ENCODE results near the gene SLC25A1.
"Not testable (repeated sequence)": the region's sequence is repeated elsewhere in the genome, so short reads cannot be mapped to it uniquely, and the experiment has no call there.

Gene SLC25A1

DNA sequence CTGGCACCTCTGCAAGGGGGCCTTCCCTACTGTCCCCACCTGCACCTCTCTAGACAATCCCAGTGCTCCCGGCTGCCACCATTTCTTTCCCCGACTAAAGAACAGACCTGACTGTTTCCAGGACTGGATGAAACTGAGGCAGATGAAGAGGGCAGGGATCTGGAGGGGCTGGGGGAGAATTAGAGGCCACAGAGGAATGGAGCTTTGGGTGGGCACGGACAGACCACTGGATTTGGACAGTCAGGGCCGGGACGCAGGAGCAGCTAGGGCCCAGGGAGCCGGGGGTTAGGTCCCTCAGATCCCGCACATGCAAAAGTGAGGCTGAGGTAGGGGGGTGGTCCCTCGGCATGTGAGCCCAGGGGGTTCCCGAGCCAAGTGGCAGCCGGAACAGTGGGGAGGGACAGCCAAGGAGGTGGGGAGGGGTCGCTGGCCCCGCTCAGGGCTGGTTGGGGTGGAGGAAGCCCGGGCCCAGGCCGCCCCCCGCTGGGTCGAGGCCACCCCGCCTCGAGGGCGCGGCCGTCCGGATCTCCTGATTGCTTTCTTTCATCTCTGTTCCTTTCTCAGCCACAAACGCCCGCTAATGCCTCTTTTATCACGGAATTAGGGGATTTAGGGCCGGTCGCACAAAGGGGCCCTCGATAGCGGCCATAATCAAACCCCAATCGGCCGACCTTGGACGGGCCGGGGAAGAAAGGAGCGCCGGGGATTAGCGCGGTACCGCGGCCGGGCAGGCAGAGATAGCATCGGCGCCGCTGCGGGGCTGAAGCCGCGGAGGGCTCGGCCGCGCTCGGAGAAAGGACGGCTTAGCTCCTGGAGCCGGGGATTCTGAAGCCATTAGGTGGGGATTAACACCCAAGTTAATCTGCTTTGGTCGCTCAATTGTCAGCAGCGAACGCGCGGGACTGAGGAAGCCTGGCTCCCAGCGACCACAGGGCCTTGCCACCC lies 9.3 kb downstream of the SLC25A1 start:
- DNase-seq (ENCODE audit: extremely low spot score, insufficient read length, low read depth) (no peak), FAIRE-seq (no peak)

DNA sequence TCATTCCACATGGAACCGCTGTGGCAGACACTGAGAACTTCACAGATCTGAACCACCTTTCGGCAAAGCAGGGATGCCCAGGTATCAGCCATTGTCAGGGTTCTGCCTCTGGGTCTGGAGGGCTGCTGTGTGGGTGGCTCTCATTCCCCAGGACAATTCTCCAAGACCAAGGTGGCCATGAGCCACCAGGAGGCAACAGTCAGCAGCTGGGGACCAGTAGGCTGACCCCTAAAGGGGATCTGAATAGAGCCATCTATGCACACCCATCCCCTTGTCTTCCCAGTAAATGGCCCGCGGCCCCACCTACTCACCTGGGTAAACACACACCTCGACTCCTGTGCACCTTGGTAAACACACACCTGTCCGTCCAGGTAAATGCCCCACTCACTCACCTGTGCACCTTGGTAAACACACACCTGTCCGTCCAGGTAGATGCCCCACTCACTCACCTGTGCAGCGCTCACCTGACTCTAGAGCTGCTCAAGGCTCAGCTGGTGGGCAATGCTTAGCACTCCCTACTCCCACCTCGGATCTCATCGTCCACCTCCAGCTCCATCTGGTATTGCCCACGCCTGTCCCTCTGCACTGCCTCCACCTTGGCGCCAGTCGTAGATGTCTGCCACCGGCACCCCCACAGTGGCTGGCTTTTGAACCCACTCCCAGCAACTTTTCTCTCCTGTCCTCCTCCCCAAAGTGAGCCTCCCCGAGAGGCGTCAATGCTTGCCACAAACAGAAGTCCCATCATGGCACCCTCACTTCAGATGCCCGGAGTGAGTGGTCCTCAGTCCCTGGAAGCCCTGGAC lies 10.2 kb downstream of the SLC25A1 start:
- no peak for DNase-seq (ENCODE audit: extremely low spot score, insufficient read length, low read depth)
- FAIRE-seq: no peak

DNA sequence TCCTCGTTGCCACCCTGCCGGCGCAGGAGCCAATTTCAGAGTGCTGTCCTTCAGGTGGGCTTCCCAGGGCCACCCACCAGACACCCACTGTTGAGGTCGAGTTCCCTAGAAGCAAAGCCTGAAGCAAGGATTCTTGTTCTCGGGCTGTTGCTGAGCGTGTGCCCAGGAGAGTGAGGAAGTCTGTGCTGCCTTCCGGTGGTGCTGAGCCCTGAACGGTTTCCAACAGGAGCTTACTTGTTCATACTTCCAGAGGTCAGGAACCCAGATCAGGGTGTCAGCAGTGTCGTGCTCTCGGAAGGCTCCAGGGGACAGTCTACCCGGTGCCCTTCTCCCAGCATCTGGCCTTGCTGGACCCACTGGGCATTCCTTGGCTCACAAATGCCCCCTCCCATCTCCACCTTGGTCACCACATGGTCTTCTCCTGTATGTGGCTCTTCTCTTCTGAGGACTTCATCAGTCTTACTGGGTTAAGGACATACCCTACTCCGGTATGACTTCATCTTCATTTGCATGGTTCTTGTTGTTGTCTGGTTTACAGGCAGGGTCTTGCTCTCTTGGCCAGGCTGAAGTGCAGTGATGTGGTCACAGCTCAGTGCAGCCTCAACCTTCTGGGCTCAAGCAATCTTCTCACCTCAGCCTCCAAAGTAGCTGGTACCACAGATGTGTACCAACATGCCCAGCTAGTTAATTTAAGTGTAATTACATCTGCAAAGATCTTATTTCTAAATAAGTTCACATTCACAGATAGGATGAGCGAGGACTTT lies 11.2 kb downstream of the SLC25A1 start:
- FAIRE-seq (no peak), DNase-seq (ENCODE audit: extremely low spot score, insufficient read length, low read depth) (no peak)

DNA sequence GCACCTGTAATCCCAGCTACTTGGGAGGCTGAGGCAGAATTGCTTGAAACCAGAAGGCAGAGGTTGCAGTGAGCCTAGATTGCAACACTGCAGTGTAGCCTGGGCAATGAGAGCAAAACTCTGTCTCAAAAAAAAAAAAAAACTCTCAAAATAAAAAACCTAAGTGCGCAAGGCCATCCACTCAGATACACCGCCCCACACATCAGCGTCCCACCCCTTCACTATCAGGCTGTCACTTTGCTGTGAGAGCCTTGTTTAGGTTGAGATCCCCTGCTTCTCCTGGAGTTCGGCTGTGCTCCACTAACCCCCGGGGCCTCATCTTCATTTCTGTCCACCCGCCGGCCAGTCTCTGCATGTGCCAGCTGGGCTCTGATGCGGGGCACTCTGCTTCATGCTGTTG lies 12.1 kb downstream of the SLC25A1 start:
- no peak for DNase-seq (ENCODE audit: extremely low spot score, insufficient read length, low read depth)
- no peak for FAIRE-seq

DNA sequence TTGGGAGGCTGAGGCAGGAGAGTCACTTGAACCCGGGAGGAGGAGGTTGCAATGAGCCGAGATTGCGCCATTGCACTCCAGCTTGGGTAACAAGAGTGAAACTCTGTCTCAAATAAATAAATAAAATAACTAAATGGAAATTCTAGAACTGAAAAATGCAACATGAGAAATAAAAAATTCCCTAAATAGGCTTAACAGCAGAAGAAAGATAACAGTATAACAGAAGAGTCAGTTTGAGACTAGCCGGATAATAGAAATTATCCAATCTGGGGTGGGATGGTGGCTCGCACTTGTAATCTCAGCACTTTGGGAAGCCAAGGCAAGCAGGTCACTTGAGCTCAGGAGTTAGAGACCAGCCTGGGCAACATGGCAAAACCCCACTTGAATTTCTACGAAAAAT lies 14.1 kb downstream of the SLC25A1 start:
- DNase-seq (ENCODE audit: extremely low spot score, insufficient read length, low read depth) (no peak), FAIRE-seq (no peak)

DNA sequence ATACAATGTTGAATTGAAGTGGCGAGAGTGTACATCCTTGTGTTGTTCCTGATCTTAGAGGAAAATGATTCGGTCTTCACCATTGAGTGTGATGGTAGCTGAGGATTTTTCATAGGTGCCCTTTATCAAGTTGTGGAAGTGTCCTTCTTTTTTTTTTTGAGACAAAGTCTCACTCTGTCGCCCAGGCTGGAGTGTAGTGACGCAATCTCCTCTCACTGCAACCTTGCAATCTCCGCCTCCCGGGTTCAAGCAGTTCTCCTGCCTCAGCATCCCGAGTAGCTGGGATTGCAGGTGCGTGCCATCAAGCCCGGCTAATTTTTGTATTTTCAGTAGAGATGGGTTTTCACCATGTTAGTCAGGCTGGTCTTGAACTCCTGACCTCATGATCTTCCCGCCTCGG lies 19.9 kb downstream of the SLC25A1 start:
- DNase-seq (ENCODE audit: extremely low spot score, insufficient read length, low read depth): not testable (repeated sequence)

DNA sequence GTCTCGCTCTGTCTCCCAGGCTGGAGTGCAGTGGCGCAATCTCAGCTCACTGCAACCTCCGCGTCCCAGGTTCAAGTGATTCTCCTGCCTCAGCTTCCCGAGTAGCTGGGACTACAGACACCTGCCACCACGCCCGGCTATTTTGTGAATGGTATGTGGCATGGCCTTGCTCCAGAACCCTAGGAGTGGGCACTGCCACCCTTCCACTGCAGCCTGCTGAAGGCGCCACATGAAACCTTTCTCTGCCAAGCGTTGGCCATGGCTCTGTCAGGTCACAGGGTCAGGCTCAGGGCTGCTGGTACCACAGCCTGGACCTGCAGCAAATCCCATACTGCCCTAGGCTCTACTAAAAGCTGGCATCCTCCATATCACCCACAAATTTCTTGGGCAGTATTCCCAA lies 22.4 kb downstream of the SLC25A1 start:
- FAIRE-seq; DNase-seq (ENCODE audit: extremely low spot score, insufficient read length, low read depth): not testable (repeated sequence)

More for the DNA sequence above, 19.9 kb downstream of the SLC25A1 start:
- not testable (repeated sequence) for FAIRE-seq

DNA sequence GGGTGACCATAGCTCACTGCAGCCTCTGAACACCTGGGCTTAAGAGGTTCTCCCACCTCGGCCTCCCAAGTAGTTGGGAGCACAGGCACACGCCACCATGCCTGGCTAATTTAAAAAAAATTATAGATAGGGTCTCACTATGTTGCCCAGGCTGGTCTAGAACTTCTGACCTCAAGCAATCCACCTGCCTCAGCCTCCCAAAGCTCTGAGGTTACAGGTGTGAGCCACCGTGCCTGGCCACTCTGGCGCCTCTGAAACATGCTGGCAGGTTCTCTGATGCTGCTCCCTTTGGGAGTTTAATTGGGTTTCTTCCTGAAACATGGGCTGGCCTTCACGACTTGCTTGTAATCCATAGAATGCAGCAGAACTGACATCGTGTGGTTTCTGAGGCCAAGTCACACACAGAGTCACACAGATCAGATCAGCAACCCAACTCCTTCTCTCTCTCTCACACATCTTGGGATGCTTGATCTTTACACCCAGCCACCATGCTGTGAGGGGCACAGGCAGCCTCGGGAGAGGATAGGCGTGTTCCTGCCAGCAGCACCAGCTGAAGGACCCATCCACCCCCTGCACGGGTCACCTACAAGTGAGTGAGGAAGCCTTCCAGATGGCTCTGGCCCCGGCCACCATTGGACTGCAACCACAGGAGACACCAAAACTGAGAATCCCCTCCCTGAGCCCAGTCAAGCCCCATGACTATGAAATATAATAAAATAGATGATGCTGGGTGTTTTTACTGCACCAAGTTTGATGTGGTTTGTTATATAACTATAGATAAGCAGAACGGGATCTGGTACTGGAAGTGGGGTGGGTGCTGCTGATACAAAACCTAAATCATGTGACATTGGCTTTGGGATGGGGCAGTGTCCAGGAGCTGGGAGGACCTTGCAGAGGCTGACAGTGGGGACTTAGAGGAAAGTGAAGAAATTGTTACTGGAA lies 25.3 kb downstream of the SLC25A1 start:
- FAIRE-seq: no peak

DNA sequence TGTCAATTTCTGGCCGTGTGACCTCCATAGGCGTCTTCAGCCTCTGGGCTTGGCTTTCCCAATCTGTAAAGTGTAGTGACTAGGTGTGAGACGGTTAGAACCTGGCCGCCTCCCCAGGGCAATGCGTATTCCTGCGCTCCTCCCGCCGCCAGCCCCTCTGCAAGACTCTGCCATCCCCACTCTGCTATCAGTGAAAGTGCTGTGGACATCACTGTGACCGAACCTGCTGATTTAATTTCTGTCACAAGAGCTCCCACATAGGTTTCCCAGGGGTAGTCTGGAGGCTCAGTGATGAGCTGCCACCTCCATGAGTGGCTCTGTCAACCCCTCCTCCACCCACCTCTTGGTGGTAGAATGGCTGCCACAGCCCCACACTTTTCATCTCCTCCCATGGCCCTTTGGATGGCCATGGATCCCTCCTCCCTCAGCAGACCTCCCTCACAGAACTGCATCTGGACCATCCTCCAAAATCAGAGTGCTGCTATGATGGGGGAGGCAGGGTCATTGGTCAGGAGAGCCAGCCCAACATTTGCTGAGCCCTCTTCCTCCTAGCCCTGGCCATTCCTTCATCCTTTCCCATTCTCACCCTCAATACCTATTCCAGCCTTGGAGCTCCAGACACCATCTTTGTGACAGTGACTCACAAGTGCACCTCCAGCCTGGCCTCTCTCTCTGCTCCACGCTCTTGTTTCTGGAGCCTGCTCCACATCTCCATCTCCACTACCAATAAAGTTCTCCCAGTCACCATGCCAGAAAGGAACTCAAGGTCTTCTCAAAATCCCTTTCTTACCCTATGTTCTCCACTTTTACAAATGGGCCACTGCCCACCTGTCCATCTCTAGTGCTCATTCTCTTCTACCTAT lies 27.0 kb downstream of the SLC25A1 start:
- FAIRE-seq (no peak), DNase-seq (ENCODE audit: extremely low spot score, insufficient read length, low read depth) (no peak)

More for the DNA sequence above, 25.3 kb downstream of the SLC25A1 start:
- DNase-seq (ENCODE audit: extremely low spot score, insufficient read length, low read depth): no peak

DNA sequence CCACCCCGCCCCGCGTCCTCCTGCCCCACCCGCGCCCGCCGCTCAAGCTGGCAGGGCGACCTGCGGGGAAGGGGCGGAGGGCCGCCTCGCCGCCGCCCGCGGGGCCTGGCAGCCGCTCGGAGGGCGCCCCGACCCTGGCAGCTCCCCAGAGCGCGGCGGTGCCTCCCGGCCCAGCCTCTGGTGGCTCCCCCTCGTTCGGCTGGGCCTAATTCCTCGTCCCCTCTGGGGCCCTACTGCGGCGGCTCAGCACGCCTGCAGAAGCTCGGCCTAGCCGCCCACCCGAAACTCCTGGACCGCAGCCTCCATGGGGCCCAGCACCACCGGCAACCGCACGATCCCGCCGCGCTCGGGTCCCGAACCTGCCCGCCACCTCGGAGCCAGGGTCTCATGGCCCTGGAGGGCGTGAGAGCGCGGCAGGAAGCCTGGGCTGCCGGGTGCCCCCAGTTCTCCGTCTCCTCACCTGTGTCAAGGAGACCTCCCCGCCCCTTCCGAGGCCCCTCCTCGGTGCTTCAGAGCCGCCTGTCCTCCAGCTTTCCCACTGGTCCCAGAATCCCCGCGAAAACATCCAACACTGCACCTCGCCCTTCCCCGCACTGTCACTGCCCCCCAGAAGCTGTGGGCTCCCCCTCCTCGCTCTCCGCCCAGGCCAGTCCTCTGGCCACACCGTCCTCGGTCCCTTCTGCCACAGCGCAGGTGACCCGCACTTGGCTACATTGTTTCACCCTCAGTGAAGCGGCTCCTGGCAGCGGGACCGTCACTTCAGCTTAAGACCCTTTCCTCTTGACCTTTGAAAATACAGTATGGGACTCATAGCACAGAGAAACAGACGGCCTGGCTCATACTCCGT lies 27.8 kb downstream of the SLC25A1 start:
- FAIRE-seq: no peak

DNA sequence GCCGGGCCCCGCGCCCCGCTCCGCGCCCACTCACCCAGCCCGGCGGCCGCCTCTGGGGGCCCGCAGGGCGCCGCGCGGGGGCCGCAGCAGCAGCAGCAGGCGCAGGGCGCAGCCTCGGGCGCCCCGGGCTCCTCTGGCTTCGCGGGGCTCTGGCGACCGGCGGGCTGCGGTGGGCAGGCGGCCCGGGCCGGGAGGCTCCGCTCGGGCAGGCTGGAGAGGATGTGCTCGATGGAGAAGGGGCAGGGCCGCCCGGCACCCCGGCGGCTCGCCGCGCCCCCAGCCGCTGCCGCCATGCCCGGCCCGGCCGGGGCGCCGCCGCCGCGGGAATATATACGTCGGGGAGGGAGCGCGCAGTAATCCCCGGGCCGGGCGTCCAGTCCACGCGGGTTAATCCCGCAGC lies 28.5 kb downstream of the SLC25A1 start, which contains the start of gene GSC2:
Gene GSC2, minus strand, starts transcription at position 302 of the 400 bp plus-strand sequence. Its CDS starts 9 bp downstream, at position 293.
- DNase-seq (ENCODE audit: extremely low spot score, insufficient read length, low read depth): no peak
- FAIRE-seq: no peak

More for the DNA sequence above, 27.8 kb downstream of the SLC25A1 start:
- no peak for DNase-seq (ENCODE audit: extremely low spot score, insufficient read length, low read depth)

DNA sequence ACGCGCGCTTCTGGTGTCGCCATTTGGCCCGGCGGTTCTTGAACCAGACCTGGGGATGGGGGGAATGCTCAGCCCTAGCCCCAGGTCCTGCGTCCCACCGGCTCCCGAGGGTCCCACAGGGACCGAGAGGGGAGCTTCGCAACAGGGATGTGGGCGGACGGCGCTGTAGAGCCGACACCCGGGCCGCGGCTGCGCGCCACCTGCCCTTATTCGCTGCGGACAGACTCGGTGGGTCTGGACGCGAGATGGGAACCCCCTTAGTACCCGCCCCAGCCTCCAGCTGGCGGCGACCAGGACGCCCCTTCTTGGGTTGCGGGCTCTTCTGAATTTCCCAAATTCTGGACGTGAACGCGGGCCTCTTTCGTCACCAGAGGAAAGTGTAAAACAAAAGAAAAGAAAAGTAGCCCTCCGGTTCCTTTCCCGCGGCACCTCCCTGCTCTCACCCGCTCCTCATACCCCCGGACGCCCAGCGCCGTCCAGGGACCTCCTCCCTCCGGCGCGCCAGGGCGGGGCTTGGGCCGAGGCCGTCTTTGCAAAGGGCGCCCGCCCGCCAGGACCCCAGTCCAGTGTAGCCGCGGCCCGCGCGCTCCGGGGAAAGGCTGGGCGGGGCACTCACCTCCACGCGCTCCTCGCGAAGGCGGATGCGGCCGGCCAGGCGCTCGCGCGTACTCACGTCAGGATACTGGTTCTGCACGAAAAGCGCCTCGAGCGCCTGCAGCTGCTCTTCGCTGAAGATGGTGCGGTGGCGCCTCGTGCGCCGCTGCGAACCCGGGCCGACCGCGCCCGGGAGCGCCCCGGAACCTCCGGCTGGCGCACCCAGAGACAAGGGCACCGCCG lies 29.3 kb downstream of the SLC25A1 start:
- FAIRE-seq (no peak), DNase-seq (ENCODE audit: extremely low spot score, insufficient read length, low read depth) (no peak)

DNA sequence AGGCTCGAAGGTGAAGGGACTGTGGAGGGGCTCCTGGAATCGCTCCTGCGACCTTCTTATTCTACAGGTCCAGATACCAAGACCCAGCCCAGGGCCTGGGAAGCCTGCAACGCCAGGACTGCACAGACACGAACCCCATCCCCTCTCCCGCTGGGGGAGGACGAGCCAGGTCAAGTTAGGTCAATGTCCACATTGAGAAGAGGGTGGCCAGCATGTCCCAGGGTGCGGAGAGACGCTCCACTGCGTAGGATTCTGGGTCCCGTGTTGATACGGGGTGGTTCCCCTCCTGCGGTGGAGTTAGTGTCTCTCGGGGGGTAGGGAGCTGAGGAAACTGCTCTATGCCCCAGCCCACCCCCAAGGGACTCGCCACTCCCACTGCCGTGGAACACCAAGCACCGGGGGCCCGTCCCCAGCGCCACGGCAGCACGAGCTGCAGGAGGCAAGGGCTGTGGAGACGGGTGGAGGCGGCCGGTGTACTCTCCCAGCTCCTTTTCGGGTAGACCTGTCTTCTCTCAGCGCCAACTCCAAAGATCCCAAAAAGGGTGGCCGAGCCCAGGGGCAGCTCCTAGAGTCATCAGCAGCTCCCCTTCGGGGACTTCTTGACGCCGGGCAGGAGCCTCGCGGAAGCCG lies 30.0 kb downstream of the SLC25A1 start:
- no peak for DNase-seq (ENCODE audit: extremely low spot score, insufficient read length, low read depth)
- FAIRE-seq: no peak

DNA sequence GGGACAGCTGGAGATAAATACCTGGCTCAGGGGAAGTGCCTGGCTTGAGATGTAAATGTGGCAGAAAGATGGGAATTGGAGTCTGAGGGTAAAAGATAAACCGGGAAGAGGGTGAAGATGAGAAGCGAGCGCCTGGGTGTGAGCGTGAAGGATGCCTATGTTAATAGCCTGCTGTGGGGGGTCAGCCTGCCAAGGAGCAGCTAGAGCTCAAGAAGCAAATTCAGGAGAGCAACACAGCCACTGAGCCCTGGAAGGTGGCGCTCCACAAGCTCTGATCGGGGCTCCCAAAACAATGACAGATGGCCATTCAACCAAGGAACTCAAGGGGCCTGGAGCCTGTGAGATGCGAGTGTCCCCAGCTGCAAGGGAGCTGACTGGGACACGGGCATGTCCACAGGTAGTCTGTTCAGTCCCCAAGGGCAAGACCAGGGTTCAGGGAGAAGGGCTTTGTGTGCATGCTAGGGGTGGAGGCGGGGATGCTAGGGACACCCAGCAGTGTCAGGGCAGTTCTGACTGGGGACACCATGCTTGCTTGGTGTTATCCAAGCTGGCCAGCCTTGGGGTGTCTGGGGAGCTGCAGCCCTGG lies 31.2 kb downstream of the SLC25A1 start:
- DNase-seq (ENCODE audit: extremely low spot score, insufficient read length, low read depth): no peak
- FAIRE-seq: no peak

DNA sequence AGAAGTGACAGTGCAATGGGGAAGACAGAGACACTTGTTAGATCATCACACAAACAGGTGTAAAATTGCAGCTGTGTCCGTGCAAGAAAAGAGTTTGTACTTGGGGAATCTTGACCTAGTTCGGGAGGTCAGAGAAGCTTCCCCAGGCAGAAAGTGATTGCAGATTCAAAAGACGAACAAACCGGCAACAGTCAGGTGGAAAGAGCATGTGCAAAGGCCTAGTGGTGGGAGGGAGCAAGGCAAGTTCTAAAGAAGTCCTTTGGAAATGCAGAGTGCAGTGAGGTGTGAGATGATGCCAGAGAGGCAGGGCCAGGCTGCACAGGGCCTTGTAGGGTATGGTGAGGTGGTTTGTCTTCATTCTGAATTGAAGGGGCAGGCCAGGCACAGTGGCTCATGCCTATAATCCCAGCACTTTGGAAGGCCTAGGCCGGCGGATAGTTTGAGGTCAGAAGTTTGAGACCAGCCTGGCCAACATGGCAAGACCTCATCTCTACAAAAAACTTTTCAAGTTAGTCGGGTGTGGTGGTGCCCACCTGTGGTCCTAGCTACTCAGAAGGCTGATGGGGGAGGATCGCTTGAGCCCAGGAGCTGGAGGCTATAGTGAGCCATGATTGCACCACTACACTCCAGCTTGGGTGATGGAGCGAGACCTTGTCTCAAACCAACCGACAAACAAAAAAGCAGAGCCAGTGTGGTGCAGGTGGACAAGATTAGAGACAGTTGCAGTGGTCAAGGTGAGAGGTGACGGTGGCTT lies 32.1 kb downstream of the SLC25A1 start:
- DNase-seq (ENCODE audit: extremely low spot score, insufficient read length, low read depth) (no peak), FAIRE-seq (no peak)
